ENCODE results near the gene NUP62CL.

Gene NUP62CL

DNA sequence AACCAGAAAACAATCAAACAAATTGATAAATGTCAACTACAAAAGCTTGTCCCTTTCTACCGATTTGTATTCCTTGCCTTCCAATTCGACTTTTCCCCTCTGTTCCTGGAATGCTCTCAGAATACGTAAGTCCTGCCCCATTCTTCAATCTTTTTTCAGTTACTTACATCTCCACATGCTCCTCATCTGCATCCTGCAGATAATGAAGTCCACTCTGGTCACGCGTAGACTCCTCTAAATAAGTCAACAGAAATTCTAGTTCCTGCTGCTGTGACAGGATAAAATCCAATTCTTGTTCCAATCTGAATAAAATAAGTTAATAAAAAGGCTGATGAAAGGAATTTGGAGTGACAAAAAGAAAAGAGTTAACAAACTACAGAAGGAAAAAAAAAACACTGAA lies 53.2 kb downstream of the NUP62CL start:
- DNase-seq (ENCODE audit: low spot score): no peak

DNA sequence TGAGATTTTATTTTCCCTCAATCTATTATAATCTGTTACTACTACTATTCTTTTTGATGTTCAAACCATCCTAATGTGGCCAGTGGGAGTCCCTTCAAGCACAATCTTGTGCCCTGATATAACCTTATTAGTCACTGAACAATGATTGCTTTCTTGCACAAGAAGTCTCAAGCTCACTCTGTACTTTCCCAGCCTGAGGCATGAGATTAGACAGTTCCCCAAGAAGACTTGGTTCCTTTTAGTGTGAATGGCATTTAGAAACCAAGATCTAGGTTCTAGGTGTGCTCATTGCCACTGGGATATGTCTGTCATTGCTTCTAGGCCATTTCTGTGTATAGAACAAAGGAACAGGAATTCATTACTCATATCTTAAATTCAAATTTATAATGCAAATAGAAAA lies 59.6 kb downstream of the NUP62CL start:
- DNase-seq (ENCODE audit: low spot score): peak; percentile 53

DNA sequence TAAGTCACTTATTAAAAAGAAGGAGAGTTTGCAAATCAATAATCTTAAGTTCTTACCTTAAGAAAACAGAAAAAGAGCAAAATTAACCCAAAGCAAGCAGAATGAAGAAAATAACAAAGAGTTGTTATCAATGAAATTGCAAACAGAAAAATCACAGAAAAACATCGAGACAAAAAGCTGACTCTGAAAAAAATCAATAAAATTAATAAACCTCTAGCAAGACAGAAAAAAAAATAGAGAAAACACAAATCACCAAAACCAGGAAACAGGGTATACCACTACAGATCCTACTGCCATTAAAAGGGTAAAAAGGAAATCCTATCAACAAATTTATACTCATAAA lies 70.3 kb downstream of the NUP62CL start:
- DNase-seq (ENCODE audit: low spot score): no peak

- peak; percentile 82 for DNase-seq (ENCODE audit: low spot score)
Observed at GRCh38 chrX:107135049-107135964, 70.9 kb downstream of the NUP62CL start.

- DNase-seq (ENCODE audit: low spot score): no peak
Observed at GRCh38 chrX:107123750-107124149, 82.5 kb downstream of the NUP62CL start.

- no peak for DNase-seq (ENCODE audit: low spot score)
Observed at GRCh38 chrX:107119283-107119682, 87.0 kb downstream of the NUP62CL start.

DNA sequence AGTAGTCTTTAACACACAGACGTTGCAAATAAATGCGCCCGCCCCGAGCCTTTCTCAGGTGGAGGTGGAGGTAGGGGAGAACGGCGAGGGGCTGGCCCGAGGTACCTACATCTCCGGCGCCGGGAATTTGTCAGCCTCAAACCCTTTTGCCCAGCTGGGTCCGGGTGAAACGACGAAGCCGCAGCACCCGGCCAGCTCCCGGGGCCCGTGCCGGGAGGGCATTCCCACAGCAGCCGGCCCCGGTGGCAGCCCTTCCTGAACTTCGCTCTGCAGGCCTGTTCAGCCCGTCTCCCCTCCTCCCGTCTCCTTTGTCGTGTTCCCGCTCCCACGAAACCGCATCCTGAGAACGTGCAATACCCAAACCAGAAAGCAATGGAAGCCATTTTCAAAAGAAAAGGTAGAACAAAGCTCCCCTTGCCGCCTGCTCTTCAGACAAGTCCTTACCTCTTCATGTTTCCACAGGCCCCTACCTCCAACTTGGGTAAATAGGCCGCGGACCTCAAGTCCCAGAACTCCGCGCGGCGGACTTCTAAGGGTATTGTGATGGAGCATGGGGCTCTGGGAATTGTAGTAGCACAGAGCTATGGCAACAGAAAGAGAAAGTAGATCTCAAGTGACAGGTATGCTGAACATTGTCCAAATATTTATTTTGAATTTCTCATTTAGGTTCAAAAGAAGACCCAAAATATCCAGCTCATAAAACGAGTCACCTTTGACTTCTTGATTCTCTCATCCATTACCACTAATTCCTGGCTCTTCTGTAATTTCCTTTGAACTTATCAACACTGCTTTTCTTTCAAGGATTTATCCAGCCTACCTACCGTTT lies 87.7 kb downstream of the NUP62CL start, which contains the start of gene RBM41:
RBM41 (minus strand) TSS at position 501 of the 826 bp plus-strand sequence; CDS start at position 452, 49 bp downstream.
- DNase-seq (ENCODE audit: low spot score): peak; percentile 79

- no peak for DNase-seq (ENCODE audit: low spot score)
Observed at GRCh38 chrX:107117993-107118321, 88.3 kb downstream of the NUP62CL start.

- DNase-seq (ENCODE audit: low spot score): peak; percentile 52
Observed at GRCh38 chrX:107107459-107107858, 98.8 kb downstream of the NUP62CL start.

DNA sequence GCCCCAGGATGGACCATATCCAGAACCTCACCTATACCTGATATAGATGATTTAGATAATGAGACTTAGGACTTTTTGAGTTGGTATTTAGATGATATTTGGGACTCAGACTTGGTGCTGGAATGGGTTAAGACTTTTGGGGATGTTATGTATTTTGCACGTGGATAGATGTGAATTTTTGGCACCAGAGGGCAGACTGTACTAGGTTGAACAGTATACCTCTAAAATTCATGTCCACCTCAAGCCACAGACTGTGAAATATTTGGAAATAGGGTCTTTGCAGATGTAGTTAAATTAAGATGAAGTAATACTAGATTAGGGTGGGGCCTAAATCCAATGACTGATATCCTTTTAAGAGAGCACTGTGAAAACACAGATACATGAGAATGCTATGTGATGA lies 103.3 kb downstream of the NUP62CL start:
- DNase-seq (ENCODE audit: low spot score): no peak

GRCh38 chrX:107076158-107076557 lies 130.1 kb downstream of the NUP62CL start:
- DNase-seq (ENCODE audit: low spot score): no peak
